CD4-positive, alpha-beta T cell treated with Interleukin-6 at 100 ng/mL for 8 hours (primary cell): Measurements from ENCODE around the gene TRPM4.
"Not testable (repeated sequence)": the region's sequence is repeated elsewhere in the genome, so short reads cannot be mapped to it uniquely, and the experiment has no call there.

Experiments
- DNase-seq: peaks from one replicate; pipeline ENCODE4 v3.0.0-alpha.2; 2020; ENCODE audit warnings: mixed read lengths, low spot score

Gene TRPM4

DNA sequence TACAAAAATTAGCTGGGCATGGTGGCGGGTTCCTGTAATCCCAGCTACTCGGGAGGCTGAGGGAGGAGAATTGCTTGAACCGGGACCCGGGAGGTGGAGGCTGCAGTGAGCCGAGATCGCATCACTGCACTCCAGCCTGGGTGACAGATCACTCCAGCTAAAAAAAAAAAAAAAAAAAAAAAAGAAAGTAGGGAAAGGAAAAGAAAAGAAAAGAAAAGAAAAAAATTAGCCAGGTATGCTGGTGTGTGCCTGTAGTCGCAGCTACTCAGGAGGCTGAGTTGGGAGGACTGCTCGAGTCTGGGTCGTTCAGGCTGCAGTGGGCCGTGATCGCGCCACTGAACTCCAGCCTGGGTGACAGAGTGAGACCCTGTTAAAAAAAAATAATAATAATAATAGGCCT is 30.4 kb upstream of the TRPM4 start:
- not testable (repeated sequence) for DNase-seq

DNA sequence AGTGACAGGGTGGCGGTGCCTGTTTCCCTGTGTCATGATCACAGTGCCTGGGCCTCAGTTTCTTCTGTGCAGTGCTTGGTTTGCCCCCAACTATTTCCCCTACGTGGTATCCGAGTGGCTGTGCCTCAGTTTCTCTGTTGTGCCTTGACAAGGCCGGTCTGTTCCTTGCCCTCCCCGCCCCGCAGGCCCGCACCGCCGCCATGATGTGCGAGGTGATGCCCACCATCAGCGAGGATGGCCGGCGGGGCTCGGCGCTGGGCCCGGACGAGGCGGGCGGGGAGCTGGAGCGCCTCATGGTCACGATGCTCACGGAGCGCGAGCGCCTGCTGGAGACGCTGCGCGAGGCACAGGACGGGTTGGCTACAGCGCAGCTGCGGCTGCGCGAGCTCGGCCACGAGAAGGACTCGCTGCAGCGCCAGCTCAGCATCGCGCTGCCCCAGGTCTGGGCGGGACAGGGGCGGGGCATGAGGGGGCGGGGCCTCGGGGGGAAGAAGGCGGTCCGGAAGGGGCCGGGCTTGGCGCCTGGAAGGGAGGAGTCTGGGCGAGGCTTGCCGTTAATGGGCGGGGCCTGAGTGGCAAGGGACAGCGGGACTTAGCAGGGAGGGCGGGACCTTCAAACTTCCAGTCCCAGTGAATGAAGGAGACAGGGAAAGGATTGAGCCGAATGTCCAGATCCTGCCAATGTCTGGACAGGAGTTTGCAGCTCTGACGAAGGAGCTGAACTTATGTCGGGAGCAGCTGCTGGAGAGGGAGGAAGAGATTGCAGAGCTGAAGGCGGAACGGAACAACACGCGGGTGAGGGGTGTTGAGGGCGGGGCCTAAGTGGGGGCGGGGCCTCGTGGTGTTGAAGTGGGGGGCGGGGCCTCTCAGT is 29.7 kb upstream of the TRPM4 start:
- peak; percentile 96 for DNase-seq

DNA sequence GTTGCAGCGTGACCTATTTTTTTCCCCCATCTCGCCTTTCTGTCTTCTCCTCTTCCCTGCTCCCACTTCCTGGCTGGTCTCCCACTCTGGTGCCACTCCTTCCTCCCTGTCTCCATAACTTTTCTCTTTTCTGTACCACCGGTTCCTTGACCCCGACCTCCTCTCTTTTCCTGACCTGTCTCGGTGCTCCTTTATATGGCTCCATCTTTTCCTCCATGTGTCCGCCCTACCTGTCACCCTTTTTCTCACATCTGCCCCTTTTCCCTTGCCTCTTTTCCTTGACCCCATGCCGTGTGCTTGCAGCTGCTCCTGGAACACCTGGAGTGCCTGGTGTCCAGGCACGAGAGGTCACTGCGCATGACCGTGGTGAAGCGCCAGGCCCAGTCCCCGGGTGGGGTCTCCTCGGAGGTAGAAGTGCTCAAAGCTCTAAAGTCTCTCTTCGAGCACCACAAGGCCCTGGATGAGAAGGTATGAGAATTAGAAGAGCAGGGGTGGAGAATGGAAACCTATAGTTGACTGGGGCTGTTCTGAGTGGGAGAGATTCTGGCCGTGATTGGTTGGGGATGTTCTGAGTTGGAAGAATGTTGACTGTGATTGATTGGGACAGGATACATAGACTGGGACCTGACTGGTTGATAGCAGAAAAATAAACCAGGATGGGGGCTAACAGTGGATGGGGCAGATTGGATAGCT is 28.9 kb upstream of the TRPM4 start:
- DNase-seq: no peak

DNA sequence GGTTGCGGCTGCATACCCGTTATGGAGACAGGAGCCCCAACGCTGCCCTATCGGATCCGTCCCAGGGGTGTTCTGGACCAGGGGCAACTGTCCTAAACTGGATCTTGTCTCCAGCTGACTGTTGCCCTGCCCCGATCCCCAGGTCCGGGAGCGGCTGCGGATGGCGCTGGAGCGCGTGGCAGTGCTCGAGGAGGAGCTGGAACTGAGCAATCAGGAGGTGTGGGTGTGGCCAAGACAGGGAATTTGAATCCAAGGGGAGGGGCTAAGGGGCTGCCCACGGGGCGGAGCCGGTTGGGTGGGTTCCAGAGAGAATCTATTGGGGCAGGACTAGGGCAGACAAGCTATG is 28.4 kb upstream of the TRPM4 start:
- no peak for DNase-seq

DNA sequence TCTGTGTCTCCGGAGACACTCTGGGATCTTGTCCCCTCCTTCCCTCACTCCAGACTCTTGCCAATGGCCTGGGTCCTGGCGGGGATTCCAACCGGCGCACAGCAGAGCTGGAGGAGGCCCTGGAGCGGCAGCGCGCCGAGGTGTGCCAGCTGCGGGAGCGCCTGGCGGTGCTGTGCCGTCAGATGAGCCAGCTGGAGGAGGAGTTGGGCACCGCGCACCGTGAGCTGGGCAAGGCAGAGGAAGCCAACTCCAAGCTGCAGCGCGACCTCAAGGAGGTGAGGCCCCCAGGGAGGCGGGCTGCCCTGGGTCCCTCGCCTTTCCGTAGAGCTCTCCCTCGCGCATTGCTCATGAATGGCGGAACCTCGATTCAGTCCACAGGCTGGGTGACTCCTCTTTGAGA is 27.3 kb upstream of the TRPM4 start:
- DNase-seq: no peak

DNA sequence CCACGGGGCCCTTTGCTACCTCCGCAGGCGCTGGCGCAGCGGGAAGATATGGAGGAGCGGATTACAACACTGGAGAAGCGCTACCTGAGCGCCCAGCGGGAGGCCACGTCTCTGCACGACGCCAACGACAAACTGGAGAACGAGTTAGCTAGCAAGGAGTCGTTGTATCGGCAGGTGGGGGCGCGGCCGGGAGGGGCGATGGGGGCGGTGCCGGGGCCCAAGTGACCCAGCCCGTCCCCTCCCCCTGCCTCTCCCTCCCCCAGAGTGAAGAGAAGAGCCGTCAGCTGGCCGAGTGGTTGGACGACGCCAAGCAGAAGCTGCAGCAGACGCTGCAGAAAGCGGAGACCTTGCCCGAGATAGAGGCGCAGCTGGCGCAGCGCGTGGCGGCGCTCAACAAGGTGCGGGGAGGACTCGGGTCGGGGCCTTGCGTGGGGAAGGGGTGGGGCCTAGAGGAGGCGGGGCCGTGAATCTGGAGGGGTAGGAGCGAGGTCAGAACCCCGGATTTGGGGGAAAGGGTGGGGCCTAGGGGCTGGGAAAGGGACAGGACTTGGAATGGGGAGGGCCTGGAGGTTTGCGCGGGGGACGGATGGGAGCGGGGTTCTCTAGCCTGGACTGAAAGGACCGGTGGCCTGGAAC is 24.5 kb upstream of the TRPM4 start:
- DNase-seq: peak; percentile 44

DNA sequence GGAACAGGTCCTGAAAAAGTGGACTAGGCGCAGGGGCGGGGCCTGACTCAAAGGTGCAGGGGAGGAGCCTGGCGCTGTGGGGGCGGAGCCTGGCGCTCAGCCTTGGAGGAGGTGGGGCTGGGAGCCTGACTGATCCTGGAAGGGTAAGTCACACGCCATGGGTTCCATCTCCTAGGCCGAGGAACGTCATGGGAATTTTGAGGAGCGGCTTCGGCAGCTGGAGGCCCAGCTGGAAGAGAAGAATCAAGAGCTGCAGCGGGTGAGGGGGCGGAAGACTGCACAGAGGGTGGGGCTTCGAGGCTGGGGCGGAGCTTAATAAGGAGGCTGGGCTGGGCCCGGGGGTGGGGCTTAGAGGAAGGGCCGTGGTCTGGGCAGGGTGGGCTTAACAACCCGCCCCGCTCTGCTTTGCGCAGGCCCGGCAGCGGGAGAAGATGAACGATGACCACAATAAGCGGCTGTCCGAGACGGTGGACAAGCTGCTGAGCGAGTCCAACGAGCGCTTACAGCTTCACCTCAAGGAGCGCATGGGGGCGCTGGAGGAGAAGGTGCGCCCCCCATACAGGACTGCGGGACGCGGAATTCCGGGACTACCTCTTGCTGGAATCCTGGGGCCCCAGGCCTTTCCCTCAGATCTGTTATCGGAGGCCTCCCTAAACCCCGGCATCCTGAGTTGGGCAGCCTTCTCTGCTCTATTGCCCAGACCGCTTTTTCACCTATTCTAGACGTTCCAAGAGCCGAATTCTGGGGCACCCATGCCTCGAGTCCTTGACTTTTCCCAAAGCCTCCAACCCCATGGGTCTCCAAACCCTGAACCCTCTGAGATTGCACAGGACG is 23.8 kb upstream of the TRPM4 start:
- peak; percentile 31 for DNase-seq

DNA sequence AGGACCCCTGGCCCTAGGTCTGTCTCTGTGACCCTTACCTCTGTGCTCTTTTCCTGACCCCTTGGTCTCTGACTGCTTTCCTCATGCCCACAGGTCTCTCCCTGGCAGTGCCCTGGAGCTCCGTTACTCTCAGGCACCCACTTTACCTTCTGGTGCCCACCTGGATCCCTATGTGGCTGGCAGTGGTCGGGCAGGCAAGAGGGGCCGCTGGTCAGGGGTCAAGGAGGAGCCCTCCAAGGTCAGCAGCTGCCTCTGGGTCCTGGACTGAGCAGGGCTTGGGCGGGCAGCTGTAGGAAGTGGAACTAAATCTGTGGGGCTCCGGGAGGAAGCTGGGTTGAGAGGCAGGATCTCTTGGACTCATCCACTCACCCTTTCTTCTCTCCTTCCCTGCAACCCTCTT is 21.9 kb upstream of the TRPM4 start:
- DNase-seq: no peak

DNA sequence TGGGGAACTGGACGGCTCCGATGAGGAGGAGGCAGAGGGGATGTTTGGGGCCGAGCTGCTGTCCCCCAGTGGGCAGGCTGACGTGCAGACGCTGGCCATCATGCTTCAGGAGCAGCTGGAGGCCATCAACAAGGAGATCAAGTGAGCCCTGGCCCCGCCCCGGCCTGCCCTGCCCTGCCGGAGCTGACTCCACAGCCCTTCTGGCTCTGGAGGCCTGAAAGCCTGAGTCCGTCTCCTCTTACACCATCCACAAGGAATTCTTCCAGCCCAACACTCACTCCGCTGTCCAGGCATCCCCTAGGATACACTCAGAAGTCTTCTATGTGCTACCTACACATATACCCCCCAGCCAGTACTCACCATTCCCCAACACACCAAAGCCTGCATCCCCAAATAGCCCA is 20.8 kb upstream of the TRPM4 start:
- no peak for DNase-seq

DNA sequence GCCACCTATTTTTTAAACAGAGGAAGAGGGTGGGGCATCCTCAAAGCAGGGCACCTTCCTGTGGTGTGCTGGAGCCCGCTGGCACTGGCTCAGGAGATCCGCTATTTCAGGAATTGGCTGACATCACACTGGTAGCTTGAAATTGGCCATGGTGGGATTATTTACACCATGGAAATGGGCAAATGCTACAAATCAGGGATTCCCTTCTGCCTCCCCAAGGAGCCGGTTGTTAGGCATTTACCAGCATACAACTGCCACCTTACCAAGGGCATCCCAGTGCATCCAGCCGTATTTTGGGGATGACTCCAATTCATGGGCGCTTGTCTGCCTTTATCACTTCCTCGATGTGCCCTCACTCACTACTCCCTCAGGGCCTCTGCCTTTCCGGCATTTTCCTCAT is 16.6 kb upstream of the TRPM4 start:
- no peak for DNase-seq

DNA sequence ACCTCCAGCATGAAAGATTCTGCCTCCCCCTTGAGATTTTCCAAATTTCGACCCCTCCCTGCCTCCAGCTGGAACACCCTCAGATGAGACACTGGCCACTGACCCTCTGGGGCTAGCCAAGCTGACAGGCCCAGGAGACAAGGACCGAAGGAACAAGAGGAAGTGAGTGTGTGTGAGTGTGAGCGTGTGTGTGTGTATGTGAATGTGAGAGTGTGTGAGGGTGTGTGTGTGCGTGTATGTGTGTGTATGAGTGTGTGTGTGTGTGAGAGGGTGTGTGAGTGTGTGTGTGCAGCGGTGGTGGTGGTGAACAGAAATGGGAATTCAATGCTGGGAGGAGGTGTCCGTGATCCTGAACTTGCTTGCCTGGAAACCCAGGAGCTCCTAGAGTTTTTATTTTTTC is 16.2 kb upstream of the TRPM4 start:
- DNase-seq: no peak

DNA sequence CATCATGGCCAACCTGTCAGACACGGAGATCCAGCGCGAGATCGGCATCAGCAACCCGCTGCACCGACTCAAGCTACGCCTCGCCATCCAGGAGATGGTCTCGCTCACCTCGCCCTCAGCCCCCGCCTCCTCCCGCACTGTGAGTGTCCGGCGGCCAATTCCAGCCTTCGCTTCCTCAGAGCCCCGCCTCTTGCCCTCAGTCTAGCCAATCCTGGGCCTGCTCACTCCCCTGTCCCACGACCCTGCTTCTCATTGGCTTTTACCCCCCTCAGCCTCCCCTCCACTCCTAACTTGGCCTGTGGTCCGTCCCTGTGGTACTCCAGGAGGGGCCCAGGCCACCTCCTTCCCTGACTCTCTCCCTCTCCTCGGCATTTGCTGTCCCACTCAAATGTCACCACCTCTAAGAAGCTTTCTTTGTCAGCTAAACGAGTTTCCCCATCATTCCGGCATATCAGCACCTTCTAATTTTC is 14.7 kb upstream of the TRPM4 start:
- peak; percentile 40 for DNase-seq

DNA sequence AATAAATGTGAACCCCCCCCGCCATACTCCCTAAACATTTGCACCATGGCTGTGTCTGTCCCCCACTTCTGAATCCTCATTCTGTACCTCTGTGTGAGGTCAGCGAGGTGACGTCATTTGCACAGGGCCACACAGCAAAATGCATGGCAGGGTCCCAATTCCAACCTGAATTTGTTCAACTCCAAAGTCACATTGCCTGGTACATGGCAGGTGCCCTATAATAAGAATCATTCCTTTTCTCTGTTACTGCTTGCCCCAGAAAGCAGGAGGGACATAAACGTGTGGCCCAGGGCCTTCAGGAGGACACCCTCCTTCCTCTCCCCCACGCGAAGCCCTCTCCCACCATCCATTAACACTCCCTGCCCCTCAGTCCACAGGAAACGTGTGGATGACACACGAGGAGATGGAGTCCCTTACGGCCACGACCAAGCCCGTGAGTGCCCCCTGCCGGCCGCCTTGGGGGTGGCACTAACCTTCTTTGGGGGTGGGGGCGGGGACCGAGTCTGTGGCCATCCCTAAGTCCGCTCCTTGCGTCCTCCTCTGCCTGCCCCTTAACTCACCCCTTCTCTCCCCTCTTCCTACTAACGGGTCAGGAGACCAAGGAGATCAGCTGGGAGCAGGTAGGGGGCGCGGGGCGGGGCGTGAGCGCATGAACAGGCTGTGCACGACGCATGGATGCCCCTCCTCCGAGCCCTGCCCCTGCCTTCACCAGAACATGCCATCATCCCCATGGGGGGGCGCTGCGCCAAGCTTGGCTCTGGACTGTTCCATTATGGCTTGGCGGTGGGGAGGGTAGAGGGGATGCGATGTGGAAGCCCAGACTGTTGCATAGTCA is 11.8 kb upstream of the TRPM4 start:
- peak; percentile 60 for DNase-seq

DNA sequence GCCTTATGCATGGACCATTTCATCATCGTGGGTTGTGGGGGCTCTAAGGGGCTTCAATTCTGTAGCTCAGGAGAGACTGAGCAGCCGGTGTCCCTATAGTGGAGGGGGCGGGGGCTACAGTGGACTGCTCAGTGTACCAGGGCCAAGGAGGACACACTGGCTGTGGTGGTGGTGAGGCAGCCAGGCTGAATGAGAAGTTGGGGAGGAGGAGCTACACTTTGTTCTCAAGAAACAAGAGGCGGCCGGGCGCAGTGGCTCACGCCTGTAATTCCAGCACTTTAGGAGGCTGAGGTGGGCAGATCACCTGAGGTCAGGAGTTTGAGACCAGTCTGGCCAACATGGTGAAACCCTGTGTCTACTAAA is 11.2 kb upstream of the TRPM4 start:
- DNase-seq: not testable (repeated sequence)

DNA sequence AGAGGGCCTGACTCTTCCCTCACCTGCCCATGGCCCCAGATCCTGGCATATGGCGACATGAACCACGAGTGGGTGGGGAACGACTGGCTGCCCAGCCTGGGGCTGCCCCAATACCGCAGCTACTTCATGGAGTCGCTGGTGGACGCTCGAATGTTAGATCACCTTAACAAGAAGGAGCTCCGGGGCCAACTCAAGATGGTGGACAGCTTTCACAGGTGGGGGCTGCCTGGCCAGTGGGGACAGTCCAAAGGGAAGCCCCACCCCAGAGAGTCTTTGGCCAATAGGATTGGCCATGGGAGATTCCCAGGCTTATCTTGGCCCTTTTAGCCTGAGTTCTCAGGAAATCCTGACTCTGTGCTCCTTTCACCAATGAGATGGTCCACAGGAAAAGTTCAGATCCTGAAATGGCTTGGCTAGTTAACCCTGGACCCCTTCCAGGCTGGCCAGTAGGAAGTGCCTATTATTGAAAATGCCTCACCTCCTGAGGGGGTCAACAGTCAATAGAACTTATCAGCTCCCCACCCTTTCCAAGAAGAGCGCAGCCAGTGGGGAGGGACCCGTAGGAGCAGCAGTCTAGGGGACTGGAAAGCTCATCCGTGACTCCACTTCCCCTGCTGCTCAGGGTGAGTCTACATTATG is 9.4 kb upstream of the TRPM4 start:
- DNase-seq: no peak

DNA sequence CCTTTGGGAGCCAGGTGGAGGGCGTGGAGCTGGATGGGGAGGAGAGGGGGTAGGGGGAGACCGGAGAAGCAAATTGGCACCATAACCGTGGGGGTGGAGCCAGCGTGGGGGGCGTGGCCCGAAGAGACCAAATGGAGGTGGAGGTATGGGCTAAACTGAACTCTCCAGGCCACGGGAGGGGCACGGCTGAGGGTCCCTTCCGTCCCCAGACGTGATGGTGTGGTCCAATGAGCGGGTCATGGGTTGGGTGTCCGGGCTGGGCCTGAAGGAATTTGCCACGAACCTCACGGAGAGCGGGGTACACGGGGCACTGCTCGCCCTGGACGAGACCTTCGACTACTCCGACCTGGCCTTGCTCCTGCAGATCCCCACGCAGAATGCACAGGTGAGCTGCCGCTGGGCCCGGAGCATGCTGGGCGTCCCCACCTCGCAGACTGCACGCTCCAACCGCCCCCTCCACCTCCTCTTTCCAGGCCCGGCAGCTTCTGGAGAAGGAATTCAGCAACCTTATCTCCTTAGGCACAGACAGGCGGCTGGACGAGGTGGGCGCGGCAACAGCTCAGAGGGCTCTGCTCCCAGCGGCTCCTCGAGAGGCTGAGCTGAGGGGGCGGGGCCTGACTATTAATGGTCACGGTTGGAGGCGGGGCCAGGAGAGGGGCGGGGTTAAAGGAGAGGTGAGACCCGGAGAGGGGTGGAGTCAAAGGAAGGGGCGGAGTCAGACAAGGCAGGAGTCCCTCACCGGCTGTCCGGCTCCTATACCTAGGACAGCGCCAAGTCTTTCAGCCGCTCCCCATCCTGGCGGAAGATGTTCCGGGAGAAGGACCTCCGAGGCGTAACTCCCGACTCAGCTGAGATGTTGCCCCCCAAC is 8.6 kb upstream of the TRPM4 start:
- peak; percentile 67 for DNase-seq

DNA sequence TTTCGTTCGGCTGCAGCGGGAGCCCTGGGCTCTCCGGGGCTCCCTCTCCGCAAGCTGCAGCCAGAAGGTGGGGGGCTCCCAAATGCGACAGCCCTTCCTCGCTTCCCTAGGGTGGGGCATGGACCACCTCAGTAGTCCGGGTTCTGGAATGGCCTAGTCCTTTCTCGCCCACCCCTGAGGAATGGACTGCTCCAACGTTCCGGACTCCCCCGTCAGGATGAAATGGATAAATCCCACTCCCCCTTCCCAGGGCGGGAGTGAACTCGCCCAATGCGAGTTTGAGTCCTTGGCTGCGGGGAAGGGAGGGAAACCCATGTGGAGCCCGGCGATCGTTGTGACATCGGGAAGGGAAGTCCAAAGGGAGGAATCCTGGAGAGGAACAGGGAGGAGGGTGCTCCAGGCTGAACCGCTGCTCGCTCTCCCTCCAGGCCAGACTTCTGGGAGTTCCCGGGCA is 7.9 kb upstream of the TRPM4 start:
- no peak for DNase-seq

DNA sequence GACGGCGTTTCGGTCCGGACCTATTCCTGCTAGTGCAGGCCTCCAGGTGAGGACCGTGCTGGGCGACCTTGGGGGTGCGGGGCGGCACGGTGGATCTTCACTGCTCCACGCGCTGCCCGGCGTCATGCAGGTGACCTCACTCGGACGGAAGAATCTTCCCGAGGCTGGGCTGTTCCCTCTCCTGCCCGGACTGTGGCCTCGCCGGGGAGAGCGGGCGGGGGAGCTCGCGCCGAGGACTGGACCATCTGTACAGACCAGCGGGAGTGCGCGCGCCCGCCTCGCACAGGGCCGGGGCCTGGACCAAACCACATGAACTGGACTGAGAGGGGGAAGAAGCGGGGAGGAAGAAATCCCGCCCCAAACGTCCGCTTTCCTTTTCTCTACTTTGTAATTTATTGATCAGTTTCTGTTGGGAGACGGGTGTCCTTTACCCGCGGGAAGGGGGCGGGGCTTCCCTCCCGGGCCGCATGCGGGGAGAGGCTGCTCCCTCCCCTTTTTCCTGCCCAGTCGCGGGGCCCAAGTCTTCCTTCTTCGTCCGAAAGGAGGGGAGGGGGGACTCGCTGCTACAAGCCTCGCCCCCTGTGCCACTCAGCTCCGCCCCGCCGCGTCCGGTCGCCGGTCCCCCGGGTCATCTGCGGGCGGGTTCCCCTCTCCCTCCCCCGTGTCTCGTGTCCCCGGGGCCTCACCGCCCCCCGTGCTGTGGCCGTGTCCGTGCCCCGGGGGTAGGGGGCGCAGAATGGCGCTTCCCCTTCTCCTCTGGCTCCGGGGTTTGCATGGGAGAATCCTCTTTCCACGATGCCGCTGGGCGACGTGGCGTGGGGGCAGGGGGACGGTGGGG is 7.3 kb upstream of the TRPM4 start:
- peak; percentile 30 for DNase-seq

DNA sequence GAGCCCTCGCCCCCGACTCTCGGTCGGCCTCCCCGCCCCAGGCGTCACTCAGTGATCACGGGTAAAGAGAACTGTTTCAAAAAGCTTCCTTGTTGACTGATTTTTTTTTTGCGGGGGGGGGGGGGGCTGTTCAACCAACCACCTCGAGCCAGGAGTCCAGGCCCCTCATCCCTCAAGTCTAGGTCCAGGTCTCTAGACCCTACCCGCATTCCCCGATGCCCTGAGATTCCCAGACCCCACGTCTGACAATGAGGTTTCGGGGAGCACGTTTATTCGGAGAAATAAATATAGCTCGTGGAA is 6.7 kb upstream of the TRPM4 start:
- DNase-seq: no peak
